ENCODE measurements around the gene CAP2.

DNA sequence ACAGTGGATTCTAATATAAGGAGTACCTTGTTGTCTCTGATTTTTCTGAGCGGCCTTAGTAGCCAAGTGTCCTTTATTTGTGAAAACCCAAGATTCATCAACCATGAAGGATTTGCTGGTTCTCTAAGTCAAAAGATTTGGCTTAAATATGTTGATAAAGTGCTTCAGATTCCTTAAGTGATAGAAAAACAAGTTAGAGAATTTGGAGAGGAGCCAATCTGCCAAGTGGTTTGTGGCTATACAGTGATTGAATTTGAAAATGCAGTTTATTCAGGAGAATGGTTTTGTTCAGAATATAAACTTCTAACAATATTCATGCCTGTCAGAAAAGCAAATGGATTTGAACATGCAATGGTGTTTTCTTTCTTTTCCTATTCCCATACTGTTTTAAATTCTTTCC is 54.8 kb downstream of the CAP2 start:
- no peak for TF ChIP-seq TEAD4 (CRISPR knock-in tag; IDR thresholded peaks at IDR 0.05)
- TF ChIP-seq, protein P1, sequence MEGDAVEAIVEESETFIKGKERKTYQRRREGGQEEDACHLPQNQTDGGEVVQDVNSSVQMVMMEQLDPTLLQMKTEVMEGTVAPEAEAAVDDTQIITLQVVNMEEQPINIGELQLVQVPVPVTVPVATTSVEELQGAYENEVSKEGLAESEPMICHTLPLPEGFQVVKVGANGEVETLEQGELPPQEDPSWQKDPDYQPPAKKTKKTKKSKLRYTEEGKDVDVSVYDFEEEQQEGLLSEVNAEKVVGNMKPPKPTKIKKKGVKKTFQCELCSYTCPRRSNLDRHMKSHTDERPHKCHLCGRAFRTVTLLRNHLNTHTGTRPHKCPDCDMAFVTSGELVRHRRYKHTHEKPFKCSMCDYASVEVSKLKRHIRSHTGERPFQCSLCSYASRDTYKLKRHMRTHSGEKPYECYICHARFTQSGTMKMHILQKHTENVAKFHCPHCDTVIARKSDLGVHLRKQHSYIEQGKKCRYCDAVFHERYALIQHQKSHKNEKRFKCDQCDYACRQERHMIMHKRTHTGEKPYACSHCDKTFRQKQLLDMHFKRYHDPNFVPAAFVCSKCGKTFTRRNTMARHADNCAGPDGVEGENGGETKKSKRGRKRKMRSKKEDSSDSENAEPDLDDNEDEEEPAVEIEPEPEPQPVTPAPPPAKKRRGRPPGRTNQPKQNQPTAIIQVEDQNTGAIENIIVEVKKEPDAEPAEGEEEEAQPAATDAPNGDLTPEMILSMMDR (IDR thresholded peaks at IDR 0.05) = no peak
- TF ChIP-seq, protein P2, sequence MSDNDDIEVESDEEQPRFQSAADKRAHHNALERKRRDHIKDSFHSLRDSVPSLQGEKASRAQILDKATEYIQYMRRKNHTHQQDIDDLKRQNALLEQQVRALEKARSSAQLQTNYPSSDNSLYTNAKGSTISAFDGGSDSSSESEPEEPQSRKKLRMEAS (CRISPR knock-in tag; IDR thresholded peaks at IDR 0.05) = no peak
